NCI-H2171 (cell line): ENCODE data around the gene CA11.
"Not testable (repeated sequence)": the region's sequence is repeated elsewhere in the genome, so short reads cannot be mapped to it uniquely, and the experiment has no call there.

Experiments used
- DNase-seq: peaks from one replicate; lab custom pipeline; 2025; lab: John Stamatoyannopoulos, UW

Gene CA11

GRCh38 chr19:48641850-48642249 lies 4.1 kb downstream of the CA11 start:
- DNase-seq, result no peak

GRCh38 chr19:48639483-48640375 lies 6.3 kb downstream of the CA11 start:
- no peak for DNase-seq

DNA sequence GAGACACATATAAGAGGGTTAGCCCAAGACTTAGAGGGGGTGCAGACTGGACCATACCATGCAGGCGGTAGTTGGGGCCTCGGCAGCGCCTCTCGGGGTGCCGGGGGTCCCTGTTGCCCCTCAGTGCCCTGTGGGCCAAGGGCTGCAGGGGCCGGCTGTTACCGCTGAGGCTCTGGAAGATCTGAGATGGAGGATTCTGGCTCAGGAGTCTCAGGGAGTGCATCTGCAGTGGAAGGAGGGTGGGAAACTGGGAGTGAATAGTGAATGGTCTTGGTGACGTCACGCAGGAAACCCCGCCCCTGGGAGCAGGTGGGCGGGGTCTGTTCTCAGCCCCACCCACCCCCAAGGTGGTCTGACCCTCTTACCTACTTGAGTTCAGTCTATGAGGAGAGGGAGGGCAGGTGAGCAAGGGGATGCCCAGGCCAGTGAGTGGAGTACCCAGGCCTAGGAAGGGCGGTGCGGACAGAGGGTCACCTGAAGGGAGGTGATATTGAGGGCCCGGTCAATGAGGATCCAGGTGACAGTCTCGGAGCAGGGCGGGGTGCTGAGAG lies 7.1 kb downstream of the CA11 start:
- DNase-seq, result no peak

GRCh38 chr19:48637948-48638830 lies 7.8 kb downstream of the CA11 start:
- peak; percentile 66 for DNase-seq

GRCh38 chr19:48637449-48637947 lies 8.5 kb downstream of the CA11 start:
- DNase-seq, result peak; percentile 99

DNA sequence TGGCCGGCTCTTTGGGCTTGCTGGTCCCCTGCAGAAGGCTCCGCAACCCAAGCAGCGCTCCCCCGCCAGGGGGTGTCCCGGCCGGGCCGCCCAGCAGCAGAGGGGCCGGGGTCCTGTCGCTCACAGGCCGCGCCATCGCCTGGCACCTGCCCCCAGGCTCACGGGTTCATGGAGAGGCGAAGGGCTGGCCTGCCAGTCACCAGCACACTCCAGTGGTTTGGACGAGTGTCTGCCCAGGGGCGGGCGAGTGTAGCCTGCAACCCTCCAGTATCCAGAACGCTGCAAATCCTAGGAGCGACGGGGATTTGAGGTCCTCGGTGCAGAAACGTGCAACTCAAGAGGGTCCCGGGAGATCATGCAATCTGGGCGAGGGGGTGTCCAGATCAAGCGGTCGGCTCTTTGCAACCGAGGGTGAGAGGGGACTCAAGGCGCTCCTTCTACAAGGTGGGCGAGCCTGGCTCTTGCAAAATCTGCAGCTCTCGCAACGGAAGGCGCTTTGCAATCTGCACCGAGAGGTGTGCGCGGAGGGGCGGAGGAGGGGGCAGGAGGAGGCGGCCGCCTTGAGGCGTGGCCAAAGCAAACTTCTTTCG lies 9.0 kb downstream of the CA11 start, which contains the start of gene DBP:
TSS of gene DBP (minus strand) at position 521 of the 590 bp plus-strand sequence. CDS start at position 136, 385 bp downstream.
- DNase-seq, result no peak

GRCh38 chr19:48635966-48636858 lies 9.8 kb downstream of the CA11 start:
- DNase-seq, result peak; percentile 54

GRCh38 chr19:48635263-48635965 lies 10.6 kb downstream of the CA11 start:
- DNase-seq, result peak; percentile 69

GRCh38 chr19:48634424-48635262 lies 11.3 kb downstream of the CA11 start:
- DNase-seq, result peak; percentile 97

DNA sequence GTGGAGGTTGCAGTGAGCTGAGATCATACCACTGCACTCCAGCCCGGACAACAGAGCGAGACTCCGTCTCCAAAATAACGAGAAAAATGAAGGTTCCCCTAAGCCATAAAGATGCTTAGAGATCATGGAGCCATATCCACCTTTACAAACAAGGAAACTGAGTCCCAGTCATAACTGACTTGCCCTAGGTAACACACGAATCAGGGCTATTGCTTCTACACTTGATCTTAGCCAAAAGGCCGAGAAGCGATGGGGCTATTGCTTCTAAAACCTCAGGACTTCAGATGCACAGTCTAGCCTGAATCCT lies 12.0 kb downstream of the CA11 start:
- no peak for DNase-seq

DNA sequence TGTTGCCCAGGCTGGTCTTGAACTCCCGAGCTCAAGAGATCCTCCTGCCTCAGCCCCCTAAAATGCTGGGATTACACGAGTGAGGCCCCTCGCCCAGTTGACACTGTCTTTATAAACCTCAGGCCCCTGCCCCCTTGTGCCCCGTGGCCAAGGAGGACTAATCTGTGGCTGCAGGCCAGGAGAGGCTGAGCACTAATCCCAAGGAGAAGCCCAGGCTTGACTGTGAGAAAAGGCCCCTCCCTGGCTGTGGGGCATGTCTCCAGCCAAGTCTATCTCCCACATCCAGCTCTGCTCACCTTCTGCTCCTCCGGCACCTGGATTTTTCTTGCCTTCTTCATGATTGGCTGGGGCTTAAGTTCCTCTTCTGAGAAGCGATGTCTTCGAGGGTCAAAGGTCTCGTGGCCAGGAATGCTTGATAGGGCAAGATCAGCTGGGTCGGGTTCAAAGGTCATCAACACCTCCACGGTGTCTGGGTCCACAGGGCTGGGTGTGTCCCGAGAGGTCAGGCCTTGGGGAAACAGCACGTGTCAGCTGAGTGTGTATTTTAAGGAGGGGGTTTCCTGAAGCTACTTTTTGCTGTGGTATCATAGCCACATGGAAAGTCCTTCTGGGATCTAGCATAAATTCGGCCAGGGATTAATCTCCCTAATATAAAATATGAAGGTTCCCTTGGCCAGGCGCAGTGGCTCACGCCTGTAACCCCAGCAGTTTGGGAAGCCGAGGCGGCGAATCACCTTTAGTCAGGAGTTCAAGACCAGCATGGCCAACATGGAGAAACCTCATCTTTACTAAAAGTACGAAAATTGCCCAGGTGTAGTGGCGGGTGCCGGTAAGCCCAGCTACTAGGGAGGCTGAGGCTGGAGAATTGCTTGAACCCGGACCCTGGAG lies 12.6 kb downstream of the CA11 start:
- DNase-seq, result no peak

DNA sequence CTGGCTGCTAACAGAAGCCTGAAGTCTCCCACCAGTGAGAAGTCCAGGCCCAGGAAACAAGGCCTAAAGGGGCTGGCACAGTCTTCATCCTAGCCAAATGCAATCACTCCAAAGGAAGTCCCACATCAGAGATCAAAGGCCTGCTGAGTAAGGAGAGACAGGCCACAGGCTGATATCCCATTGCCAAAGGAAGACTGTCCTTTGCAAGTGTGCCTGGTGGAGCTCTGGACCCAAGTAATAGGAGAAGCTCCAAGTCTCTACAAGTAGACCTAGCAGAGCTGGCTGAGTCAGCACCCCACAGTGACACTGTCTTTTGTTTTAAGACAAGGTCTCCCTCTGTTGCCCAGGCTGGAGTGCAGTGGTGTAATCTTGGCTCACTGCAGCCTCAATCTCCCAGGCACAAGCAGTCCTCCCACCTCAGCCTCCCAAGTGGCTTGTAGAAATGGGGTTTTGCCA lies 13.3 kb downstream of the CA11 start:
- DNase-seq, result no peak

DNA sequence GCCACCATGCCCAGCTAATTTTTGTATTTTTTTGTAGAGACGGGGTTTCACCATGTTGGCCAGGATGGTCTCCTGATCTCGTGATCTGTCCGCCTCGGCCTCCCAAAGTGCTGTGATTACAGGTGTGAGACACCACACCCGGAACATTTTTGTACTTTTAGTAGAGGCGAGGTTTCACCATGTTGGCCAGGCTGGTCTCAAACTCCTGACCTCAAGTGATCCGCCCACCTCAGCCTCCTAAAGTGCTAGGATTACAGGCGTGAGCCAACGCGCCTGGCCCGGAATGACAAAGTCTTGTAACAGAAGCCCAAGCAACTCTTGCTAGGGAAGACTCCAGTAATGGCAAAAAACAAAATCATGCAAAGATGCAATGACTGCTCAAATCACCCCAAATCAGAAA lies 13.7 kb downstream of the CA11 start:
- DNase-seq, result not testable (repeated sequence)

DNA sequence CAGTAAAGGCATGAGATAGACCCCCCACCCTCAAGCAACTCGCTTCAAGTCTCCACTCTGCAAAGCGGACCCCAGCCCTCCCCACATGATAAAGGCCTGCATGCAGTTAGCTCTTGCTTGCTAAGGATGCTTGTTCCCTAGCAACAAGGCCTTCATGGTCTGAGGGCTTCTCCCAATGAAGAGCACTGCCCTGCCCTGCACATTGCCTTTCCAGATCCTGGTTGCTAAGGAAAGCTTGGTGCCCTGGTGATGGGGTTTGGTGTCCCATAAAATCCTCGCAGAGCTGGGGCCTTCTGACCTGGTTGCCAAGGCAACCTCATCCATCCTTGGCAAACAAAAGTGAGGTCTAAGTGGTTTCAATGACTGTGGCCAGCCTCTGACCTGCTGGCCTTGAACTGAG lies 14.8 kb downstream of the CA11 start:
- no peak for DNase-seq

DNA sequence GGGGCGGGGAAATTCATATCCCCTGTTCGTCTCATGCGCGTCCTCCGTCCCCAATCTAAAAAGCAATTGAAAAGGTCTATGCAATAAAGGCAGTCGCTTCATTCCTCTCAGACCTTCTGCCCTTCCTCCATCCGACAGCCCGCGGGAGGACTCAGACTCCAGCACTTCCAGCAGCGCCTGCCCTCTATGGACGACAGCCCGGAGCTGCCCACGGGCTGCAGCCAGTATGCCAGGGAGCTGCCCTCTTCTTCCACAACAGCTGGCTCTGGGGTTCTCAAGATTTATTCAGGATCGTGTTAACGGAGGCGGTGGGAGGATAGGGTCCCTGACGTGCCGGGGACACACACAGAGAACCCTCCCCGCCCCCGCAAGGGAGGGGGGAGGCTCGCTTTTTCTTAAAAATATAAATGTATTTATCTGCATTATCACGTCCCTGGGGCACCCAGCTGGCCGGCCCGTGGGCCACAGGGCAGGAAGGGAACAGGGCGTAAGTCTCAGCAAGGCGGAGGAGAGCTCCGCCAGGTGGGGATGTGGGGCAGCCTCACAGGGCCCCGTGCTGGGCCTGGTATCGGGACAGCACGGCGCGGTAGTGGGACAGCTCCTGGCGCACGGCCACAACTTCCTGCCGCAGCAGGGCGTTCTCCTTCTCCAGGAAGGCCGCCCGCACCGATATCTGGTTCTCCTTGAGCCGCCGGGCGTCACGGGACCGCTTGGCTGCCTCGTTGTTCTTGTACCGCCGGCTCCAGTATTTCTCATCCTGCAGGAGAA lies 15.5 kb downstream of the CA11 start:
- DNase-seq, result no peak

- DNase-seq, result peak; percentile 47
These were observed 16.2 kb downstream of the CA11 start for GRCh38 chr19:48629599-48630295.

DNA sequence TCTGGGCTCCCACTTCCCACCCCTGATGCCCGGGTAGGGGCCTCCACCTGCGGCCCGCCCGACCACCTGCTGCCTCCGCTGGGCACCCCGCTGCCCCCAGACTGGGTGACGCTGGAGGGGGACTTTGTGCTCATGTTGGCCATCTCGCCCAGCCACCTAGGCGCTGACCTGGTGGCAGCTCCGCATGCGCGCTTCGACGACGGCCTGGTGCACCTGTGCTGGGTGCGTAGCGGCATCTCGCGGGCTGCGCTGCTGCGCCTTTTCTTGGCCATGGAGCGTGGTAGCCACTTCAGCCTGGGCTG lies 16.7 kb downstream of the CA11 start:
- no peak for DNase-seq
